Peyer's patch (tissue), 4 donors: ENCODE results near the gene TNIK. TPM values are rescaled to one million over a fixed set of nuclear protein-coding genes. Genes with fewer than 3 reads are reported as not detected.

Experiments used
- DNase-seq, 3 donors: peaks; one replicate each; pipeline ENCODE4 v3.0.0-alpha.2; 2017 to 2019
- H3K27ac ChIP-seq, 4 donors: fragments of 200-600 bp; sonication (generic); one replicate each; pipeline ENCODE4 v1.5.1; 2016 to 2019
- H3K27me3 ChIP-seq, 2 donors: fragments of 200-600 bp; sonication (generic); one replicate each; pipeline ENCODE4 v1.5.1; 2019
- H3K36me3 ChIP-seq, 3 donors: fragments of 200-600 bp; sonication (generic); one replicate each; pipeline ENCODE4 v1.5.1; 2016 to 2019
- H3K4me1 ChIP-seq, 4 donors: fragments of 200-600 bp; sonication (generic); one replicate each; pipeline ENCODE4 v1.5.1; 2016 to 2019
- H3K4me3 ChIP-seq, 4 donors: fragments of 200-600 bp; sonication (generic); 1 replicate in 3 of 4; 2 replicates in 1 of 4; pipeline ENCODE4 v1.5.1; 2016 to 2019; ENCODE audit warnings: mild to moderate bottlenecking in 1 of 4
- H3K9me3 ChIP-seq, 4 donors: fragments of 200-600 bp; sonication (generic); one replicate each; pipeline ENCODE4 v1.5.1; 2016 to 2019; ENCODE audit warnings: mild to moderate bottlenecking in 1 of 4
- POLR2A ChIP-seq, 2 donors: fragments of 450-650 bp; IDR thresholded peaks; one replicate each; pipeline ENCODE4 v1.5.1; 2017; ENCODE audit warnings: antibody characterized with exemption in 2 of 2, mild to moderate bottlenecking in 2 of 2, moderate library complexity in 2 of 2
- total RNA-seq, 4 donors: library from RNA; depleted of rRNA; stranded (reverse); fragments of >200 nt; gene quantifications; one replicate each; pipeline ENCODE4 v1.1.0, GENCODE V29; 2016
- TF ChIP-seq, protein P1 (sequence below), 6 experiments: fragments of 450-650 bp in 4 of 6; fragments of 200-600 bp in 2 of 6; sonication (generic) in 1 of 6; IDR thresholded peaks; one replicate each; pipeline ENCODE4 v1.5.1; 2017 to 2019; ENCODE audit warnings: antibody characterized with exemption in 6 of 6, mild to moderate bottlenecking in 3 of 6, moderate library complexity in 1 of 6

TNIK gene
- total RNA-seq, 4 donors from 2014 or later = 37.1 to 84.8 (median 74.4) TPM

DNA sequence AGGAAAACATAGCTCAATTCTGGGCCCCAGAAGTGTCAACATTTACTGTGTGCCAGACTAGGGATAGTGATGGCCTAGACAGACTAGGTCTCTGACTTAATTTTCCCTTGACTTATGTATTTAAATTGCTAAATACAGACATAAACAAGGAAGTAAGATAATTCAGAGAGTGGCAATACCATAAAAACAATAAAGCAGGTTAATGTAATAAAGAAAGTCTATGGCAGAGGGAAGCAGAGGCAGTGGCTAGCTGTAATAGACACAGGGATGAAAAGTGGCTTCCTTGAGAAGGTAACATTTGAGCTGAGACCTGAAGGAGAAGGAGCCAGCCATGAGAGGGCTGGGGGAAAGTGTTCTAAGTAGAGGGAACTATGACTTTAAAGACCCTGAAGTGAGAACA lies 95.7 kb downstream of the TNIK start:
- TF ChIP-seq, protein P1, sequence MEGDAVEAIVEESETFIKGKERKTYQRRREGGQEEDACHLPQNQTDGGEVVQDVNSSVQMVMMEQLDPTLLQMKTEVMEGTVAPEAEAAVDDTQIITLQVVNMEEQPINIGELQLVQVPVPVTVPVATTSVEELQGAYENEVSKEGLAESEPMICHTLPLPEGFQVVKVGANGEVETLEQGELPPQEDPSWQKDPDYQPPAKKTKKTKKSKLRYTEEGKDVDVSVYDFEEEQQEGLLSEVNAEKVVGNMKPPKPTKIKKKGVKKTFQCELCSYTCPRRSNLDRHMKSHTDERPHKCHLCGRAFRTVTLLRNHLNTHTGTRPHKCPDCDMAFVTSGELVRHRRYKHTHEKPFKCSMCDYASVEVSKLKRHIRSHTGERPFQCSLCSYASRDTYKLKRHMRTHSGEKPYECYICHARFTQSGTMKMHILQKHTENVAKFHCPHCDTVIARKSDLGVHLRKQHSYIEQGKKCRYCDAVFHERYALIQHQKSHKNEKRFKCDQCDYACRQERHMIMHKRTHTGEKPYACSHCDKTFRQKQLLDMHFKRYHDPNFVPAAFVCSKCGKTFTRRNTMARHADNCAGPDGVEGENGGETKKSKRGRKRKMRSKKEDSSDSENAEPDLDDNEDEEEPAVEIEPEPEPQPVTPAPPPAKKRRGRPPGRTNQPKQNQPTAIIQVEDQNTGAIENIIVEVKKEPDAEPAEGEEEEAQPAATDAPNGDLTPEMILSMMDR (IDR thresholded peaks at IDR 0.05) = no peak
- no peak for TF ChIP-seq POLR2A (IDR thresholded peaks at IDR 0.05)

DNA sequence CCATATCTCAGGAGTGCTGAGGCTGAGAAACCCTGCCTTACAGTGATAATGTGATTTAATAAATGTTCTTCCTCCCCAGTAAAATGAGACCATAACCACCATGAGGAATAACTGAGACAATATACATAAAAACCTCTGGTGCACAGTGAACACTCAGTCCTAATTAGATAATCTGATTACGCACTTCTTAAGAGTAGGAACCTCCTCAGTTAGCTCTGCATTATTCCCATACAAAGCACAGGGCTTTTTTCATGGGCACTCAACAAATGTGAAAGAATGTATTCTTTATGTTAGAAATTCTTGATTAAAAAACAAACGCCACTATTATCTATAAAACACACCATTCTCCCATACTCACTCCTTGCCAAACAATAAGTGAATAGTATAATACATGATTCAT lies 97.0 kb downstream of the TNIK start:
- Histone ChIP-seq H3K4me1 (peaks cover 0 to 9% (median 0%) of the 10 kb centered on the region in 4 donors), H3K4me3 (no peak overlapping the region), H3K9me3 (no peaks in the 10 kb centered on the region), H3K27me3 (no peaks in the 10 kb centered on the region), H3K27ac (no peak overlapping the region), H3K36me3 (no peaks in the 10 kb centered on the region)
- TF ChIP-seq POLR2A (IDR thresholded peaks at IDR 0.05) = no peak
- TF ChIP-seq, protein P1 (IDR thresholded peaks at IDR 0.05) = no peak
- DNase-seq = no peak

More for the DNA sequence above, 95.7 kb downstream of the TNIK start:
- H3K27me3 ChIP-seq = no peaks in the 10 kb centered on the region
- H3K27ac ChIP-seq = no peak overlapping the region
- no peak overlapping the region for H3K4me3 ChIP-seq
- DNase-seq = no peak
- no peaks in the 10 kb centered on the region for H3K4me1 ChIP-seq
- no peaks in the 10 kb centered on the region for H3K36me3 ChIP-seq
- H3K9me3 ChIP-seq = no peaks in the 10 kb centered on the region

DNA sequence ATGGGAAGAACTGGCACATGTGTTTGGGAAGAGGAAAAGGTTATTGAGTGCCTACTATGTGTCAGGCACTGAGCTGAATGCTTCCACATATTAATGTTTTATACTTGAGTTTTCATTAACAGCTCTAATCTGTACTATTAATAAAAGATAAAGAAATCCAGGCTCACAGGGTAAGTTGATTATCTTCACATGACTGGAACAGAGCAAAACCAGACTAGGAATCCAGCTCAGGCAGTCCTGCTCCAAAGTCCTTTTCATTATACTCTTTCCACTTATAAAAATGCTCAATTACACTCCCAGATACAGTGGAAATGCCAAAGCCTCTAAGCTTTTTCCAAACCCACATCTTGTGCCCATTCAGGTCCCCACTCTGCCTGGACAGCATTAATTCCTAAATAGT lies 97.6 kb downstream of the TNIK start:
- H3K4me1 ChIP-seq = peaks cover 0 to 9% (median 0%) of the 10 kb centered on the region in 4 donors
- H3K4me3 ChIP-seq = no peak overlapping the region
- no peak overlapping the region for H3K27ac ChIP-seq
- no peaks in the 10 kb centered on the region for H3K27me3 ChIP-seq
- no peaks in the 10 kb centered on the region for H3K9me3 ChIP-seq
- no peak for DNase-seq
- TF ChIP-seq, protein P1 (IDR thresholded peaks at IDR 0.05) = no peak
- no peaks in the 10 kb centered on the region for H3K36me3 ChIP-seq

- no peaks in the 10 kb centered on the region for H3K9me3 ChIP-seq
- peaks cover 0 to 10% (median 0%) of the 10 kb centered on the region in 4 donors for H3K4me1 ChIP-seq
- H3K4me3 ChIP-seq = no peak overlapping the region
- no peak overlapping the region for H3K27ac ChIP-seq
- TF ChIP-seq, protein P1 (IDR thresholded peaks at IDR 0.05) = no peak
- no peak for TF ChIP-seq POLR2A (IDR thresholded peaks at IDR 0.05)
- no peaks in the 10 kb centered on the region for H3K36me3 ChIP-seq
- no peaks in the 10 kb centered on the region for H3K27me3 ChIP-seq
- no peak for DNase-seq
Measured at GRCh38 chr3:171358881-171359198, 101.4 kb downstream of the TNIK start.

DNA sequence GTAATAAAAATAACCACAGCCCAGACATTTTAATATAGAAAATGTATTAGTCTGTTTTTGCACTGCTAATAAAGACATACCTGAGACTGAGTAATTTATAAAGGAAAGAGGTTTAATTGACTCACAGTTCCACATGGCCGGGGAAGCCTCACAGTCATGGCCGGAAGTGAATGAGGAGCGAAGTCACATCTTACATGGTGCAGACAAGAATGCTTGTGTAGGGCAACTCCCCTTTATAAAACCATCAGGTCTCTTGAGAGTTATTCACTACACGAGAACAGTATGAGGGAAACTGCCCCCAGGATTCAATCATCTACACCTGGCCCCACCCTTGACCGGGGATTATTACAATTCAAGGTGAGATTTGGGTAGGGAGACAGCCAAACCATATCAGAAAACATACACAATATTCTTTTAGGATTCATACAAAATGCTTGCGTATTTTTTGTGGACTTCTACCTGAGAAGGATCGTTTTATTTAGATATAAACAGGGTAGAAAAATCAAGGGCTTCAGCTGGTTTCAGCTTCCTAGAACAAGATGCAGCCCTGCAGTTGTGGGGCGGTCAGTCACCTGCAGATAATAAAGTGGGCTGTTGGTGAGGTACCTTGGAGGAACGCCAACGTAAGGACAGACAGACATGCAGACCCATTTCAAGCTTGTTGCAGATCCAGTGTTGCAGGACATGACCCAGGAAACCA lies 101.9 kb downstream of the TNIK start:
- DNase-seq = no peak
- no peak overlapping the region for H3K27ac ChIP-seq
- H3K4me1 ChIP-seq = peaks cover 0 to 15% (median 0%) of the 10 kb centered on the region in 4 donors
- no peaks in the 10 kb centered on the region for H3K36me3 ChIP-seq
- H3K27me3 ChIP-seq = no peaks in the 10 kb centered on the region
- no peaks in the 10 kb centered on the region for H3K9me3 ChIP-seq
- TF ChIP-seq POLR2A (IDR thresholded peaks at IDR 0.05) = no peak
- TF ChIP-seq, protein P1 (IDR thresholded peaks at IDR 0.05) = no peak
- no peak overlapping the region for H3K4me3 ChIP-seq
